Immature natural killer cell (primary cell): ENCODE data around the gene GYG2. TPM values are rescaled to one million over a fixed set of nuclear protein-coding genes. Genes with fewer than 3 reads are reported as not detected.
"Not testable (repeated sequence)": the region's sequence is repeated elsewhere in the genome, so short reads cannot be mapped to it uniquely, and the experiment has no call there.

Experiments used
- DNase-seq, 3 donors: peaks; one replicate each; pipeline ENCODE4 v3.0.0; 2022; ENCODE audit warnings: mixed read lengths in 1 of 3
- H3K27ac Mint-ChIP-seq, 6 donors: one replicate each; pipeline ENCODE4 v1.8.0; 2020; ENCODE audit warnings: mixed read lengths in 6 of 6, mild to moderate bottlenecking in 5 of 6, inconsistent platforms in 4 of 6, moderate library complexity in 3 of 6
- H3K27me3 Mint-ChIP-seq, 3 donors: one replicate each; pipeline ENCODE4 v1.8.0; 2020 to 2021; ENCODE audit warnings: low read depth in 3 of 3, mild to moderate bottlenecking in 3 of 3, mixed read lengths in 3 of 3, moderate library complexity in 3 of 3, inconsistent platforms in 1 of 3
- H3K36me3 Mint-ChIP-seq, 3 donors: one replicate each; pipeline ENCODE4 v1.8.0; 2020; ENCODE audit warnings: mixed read lengths in 3 of 3, inconsistent platforms in 2 of 3, mild to moderate bottlenecking in 2 of 3
- H3K4me1 Mint-ChIP-seq, 2 donors: one replicate each; pipeline ENCODE4 v1.8.0; 2020; ENCODE audit warnings: inconsistent platforms in 2 of 2, mild to moderate bottlenecking in 2 of 2, mixed read lengths in 2 of 2, moderate library complexity in 1 of 2
- H3K4me3 Mint-ChIP-seq, 5 donors: one replicate each; pipeline ENCODE4 v1.8.0; 2020; ENCODE audit warnings: mild to moderate bottlenecking in 5 of 5, mixed read lengths in 5 of 5, inconsistent platforms in 3 of 5, moderate library complexity in 3 of 5
- H3K9me3 Mint-ChIP-seq, 6 donors: one replicate each; pipeline ENCODE4 v1.8.0; 2020; ENCODE audit warnings: mild to moderate bottlenecking in 6 of 6, mixed read lengths in 6 of 6, inconsistent platforms in 4 of 6, moderate library complexity in 3 of 6
- polyA plus RNA-seq, 3 donors: library from polyadenylated mRNA; unstranded; fragments of 300-500 nt; fragmentation: Illumina TruSeq; gene quantifications; one replicate each; pipeline ENCODE4 v1.2.3, GENCODE V29; 2021

The GYG2 gene
- polyA plus RNA-seq, 3 donors from 2014 or later: not detected

DNA sequence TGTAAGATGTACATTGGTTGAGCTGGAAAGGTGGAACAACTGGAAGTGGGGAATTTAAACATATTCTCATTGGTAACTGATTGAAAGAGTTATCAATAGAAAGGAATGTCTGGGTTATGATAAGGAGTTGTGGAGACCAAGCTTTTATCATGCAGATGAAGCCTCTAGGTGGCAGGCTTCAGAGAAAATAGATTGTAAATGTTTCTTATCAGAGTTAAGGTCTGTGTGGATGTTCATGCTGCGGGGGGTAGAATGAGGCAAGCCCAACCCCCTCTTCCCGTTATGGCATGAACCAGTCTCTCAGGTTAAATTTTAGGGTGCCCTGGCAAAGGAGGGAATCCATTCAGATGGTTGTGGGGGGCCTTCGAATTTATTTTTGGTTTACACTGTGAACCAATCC lies 84.4 kb downstream of the GYG2 start:
- Mint-ChIP-seq H3K4me1 (peaks cover 6 to 10% of the 10 kb centered on the region in 2 donors), H3K36me3 (peaks cover 7 to 31% (median 14%) of the 10 kb centered on the region in 3 donors)
- no peak for DNase-seq

DNA sequence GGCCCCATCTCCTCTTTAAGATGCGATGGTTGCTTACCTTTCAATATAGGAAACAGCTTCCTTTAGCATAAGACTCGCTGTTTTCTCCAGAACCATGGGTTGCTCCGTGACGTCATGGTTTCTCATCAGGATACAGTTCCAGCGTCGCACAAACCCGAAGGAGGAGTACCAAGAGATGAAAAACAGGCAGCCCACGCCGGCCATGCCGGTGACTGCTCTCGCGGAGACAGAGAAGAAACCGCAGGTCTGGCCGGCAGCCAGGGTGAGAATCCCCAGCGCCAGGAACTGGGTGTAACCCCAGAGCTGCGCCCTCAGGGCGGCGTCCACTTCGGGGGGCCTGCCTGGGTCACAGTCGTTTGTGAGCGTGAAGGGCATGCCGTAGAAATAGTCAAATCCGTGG lies 89.0 kb downstream of the GYG2 start:
- Mint-ChIP-seq H3K4me3 (no peak overlapping the region), H3K4me1 (no peaks in the 10 kb centered on the region), H3K36me3 (peaks cover 18 to 42% (median 20%) of the 10 kb centered on the region in 3 donors), H3K27ac (peak overlapping the region in 1 of 6 donors; percentile 35), H3K27me3 (peaks cover 0 to 1% (median 1%) of the 10 kb centered on the region in 3 donors), H3K9me3 (no peaks in the 10 kb centered on the region)
- DNase-seq: no peak

More for the DNA sequence above, 84.4 kb downstream of the GYG2 start:
- H3K27ac Mint-ChIP-seq: no peak overlapping the region
- H3K27me3 Mint-ChIP-seq: peaks cover 0 to 5% (median 0%) of the 10 kb centered on the region in 3 donors
- H3K4me3 Mint-ChIP-seq: no peak overlapping the region
- no peaks in the 10 kb centered on the region for H3K9me3 Mint-ChIP-seq

DNA sequence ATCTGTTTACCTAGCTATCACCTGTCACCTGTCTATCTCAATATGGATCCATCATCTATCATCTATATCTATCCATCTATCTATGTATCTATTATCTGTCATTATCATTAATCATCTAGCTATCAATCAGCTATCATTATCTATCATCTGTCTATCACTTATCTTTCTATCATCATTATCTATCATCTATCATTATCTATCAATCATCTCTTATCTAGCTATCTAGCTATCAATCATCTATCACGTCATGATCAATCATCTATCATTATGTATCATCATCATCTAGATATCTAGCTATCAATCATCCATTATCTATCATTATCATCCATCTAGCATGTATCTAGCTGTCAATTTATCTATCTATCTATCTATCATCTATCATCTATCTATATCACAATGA lies 92.5 kb downstream of the GYG2 start:
- no peaks in the 10 kb centered on the region for H3K4me1 Mint-ChIP-seq
- no peak overlapping the region for H3K4me3 Mint-ChIP-seq
- no peak for DNase-seq
- H3K9me3 Mint-ChIP-seq: no peaks in the 10 kb centered on the region
- H3K27me3 Mint-ChIP-seq: peaks cover 0 to 3% (median 1%) of the 10 kb centered on the region in 3 donors
- no peak overlapping the region for H3K27ac Mint-ChIP-seq
- H3K36me3 Mint-ChIP-seq: peaks cover 17 to 28% (median 18%) of the 10 kb centered on the region in 3 donors

DNA sequence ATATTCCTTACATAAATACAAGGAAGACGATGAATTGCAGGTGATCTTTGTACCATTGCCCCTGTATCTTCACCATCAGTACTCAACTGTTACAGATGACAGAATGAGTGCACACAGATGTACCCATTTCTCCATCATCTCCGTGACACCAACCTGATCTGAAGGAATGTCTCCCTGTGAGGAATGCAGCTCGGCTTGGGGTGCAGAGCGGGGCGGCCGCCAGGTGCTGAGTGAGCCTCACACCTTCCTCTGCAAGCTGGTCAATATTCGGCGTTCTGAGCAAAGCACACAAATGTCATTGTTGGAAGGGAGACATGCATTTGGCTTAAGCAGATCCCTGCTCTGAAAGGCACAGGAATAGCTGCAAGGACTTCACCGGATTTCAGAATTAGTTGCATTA lies 93.0 kb downstream of the GYG2 start:
- no peak for DNase-seq
- no peaks in the 10 kb centered on the region for H3K4me1 Mint-ChIP-seq
- peaks cover 13 to 23% (median 13%) of the 10 kb centered on the region in 3 donors for H3K36me3 Mint-ChIP-seq
- no peak overlapping the region for H3K27ac Mint-ChIP-seq
- H3K4me3 Mint-ChIP-seq: no peak overlapping the region
- peaks cover 0 to 2% (median 1%) of the 10 kb centered on the region in 3 donors for H3K27me3 Mint-ChIP-seq
- no peaks in the 10 kb centered on the region for H3K9me3 Mint-ChIP-seq

DNA sequence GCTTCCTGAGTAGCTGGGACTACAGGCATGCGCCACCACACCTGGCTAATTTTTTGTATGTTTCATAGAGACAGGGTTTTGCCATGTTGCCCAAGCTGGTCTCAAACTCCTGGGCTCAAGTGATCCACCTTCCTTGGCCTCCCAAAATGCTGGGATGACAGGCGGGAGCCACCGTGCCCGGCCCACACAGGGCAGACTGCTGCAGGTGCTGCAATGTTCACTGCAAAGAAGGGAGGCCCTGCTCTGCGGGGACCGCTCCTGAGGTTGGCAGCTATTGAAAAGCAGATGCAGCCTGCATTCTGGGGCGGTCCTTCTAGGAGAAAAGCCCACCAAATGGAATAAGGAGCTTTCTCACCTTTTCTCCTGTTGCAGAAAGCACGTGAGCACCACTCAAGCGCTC lies 95.4 kb downstream of the GYG2 start:
- Mint-ChIP-seq H3K27ac (no peak overlapping the region), H3K4me1 (peaks cover 0 to 9% of the 10 kb centered on the region in 2 donors), H3K9me3 (no peaks in the 10 kb centered on the region), H3K36me3 (peaks cover 13 to 20% (median 13%) of the 10 kb centered on the region in 3 donors), H3K27me3 (peaks cover 0 to 3% (median 2%) of the 10 kb centered on the region in 3 donors), H3K4me3 (no peak overlapping the region)
- DNase-seq: no peak

DNA sequence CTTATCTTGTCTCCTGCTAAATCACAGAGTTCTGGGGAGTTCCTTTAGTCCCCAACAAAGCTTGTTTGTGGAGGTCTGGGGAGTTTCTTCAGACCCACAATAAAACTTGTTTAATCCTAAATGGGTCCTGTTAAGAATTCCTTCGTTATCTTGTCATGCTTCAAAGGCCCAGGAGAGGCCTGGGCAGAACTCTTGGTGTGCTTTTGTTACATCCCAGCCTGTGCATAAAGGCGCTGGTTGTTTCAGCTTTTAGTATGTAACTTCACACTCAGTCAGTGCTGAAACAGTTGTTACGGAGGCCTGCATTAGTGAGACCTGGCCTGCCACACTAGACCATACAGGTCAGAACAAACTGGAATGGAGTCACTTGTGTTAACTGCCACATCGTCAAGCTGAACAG lies 97.5 kb downstream of the GYG2 start:
- not testable (repeated sequence) for H3K27me3 Mint-ChIP-seq, H3K36me3 Mint-ChIP-seq, H3K9me3 Mint-ChIP-seq, DNase-seq
- peak overlapping the region in 2 of 5 donors; percentile 36 to 52 for H3K4me3 Mint-ChIP-seq
- H3K4me1 Mint-ChIP-seq: peaks cover 8 to 16% of the 10 kb centered on the region in 2 donors
- H3K27ac Mint-ChIP-seq: peak overlapping the region in 5 of 6 donors; percentile 9 to 68 (median 48)

DNA sequence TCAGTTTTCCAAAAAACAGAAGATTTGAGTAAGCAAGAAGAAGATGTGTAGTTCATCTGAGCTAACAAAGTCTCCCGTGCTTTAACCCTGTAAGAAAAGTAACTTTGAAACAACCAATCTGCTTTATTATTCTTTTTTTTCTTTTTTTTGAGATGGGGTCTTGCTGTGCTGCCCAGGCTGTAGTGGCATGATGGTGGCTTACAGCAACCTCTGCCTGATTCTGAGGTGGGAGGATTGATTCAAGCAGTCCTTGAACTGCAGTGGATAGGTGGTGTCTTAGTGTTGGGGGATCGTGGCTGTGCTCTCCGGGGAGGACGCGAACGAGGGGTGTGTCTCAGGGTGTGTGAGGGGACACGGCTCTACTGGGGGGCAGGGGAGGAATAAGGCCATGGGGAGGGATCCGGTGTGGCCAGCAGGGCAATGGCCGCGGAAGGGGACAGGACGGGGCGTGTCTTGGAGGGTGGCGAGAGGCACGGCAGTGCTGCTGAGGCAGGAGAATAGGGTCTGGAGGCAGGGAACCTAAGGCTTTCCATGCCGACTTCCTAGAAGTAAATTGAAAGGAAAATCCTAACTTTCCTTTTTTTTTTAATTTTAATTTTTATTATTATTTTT lies 98.0 kb downstream of the GYG2 start:
- Mint-ChIP-seq H3K27me3 (peaks cover 2 to 6% (median 2%) of the 10 kb centered on the region in 3 donors), H3K27ac (peak overlapping the region; percentile 28 to 81 (median 58)), H3K36me3 (peaks cover 0 to under 1% (median 0%) of the 10 kb centered on the region in 3 donors), H3K4me3 (peak overlapping the region in 4 of 5 donors; percentile 36 to 52 (median 52)), H3K9me3 (peaks cover 0 to 1% (median 0%) of the 10 kb centered on the region in 6 donors), H3K4me1 (peaks cover 8 to 16% of the 10 kb centered on the region in 2 donors)
- DNase-seq: no peak

DNA sequence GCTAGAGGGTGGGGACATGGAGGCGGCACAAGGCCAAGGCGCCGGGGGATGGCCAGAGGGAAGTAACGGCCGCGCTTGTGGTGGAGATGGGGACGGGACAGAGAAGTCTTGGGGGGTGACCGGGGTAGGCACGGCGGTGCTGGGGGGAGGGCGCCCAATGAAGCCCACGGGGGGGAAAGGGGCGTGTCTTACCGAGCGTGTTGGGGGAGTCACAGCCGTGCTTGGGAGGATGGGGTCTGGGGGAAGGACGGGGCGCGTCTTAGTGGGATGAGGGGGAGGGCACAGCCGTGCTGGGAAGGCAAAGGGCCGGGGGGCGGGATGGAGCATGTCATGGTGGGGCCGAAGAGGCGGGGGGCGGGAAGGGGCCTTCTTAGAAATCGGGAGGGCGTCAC lies 99.5 kb downstream of the GYG2 start:
- H3K27ac Mint-ChIP-seq: peak overlapping the region; percentile 55 to 92 (median 84)
- peaks cover 0 to 2% (median 0%) of the 10 kb centered on the region in 6 donors for H3K9me3 Mint-ChIP-seq
- DNase-seq: peak in 2 of 3 donors; percentile 12 to 16
- H3K36me3 Mint-ChIP-seq: no peaks in the 10 kb centered on the region
- peaks cover 2 to 7% (median 6%) of the 10 kb centered on the region in 3 donors for H3K27me3 Mint-ChIP-seq
- peak overlapping the region; percentile 81 to 91 (median 90) for H3K4me3 Mint-ChIP-seq
- peaks cover 8 to 16% of the 10 kb centered on the region in 2 donors for H3K4me1 Mint-ChIP-seq

DNA sequence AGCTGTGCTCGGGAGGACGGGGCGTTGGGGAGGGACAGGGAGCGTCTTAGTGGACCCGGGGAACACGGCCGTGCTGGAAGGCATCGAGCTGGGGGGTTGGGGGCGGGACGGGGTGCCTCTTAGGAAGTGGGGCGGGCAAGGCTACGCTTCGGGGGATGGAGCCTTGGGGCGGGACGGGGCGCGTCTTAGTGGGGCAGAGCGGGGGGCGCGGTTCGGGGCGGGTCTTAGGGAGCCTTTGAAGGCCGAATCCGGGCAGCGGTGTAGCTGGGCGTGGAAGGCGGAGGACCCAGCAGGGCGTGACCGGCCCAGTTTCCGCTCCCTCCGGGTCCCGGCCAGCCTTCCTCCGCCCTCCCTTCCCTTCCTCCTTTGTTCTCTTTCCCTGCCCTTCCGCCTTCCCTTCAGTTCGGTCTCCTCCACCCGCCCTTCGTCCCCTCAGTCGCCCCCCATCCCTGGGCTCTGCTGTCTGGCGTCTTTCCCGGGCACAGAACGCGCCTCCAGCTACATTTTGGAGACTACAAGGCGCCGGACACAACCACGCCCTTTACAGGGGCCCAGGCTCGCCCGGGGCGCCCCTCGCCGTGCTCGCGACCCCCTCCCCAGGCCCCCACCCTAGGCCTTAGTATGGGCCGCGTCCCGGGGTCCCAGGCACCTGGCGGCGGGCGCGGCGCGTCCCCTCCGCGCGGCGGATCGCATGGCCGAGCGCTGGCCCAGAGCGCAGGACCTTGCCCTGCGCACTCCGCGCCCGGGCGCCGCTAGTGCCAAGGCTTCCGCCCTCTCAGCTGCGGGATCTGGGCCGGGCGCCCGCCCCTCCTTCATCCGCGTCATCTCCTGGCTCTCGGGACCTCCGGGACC lies 100.1 kb downstream of the GYG2 start, which contains the start of gene ARSD:
ARSD (minus strand) TSS at position 757 of the 852 bp plus-strand sequence; CDS start at position 693, 64 bp downstream.
- H3K9me3 Mint-ChIP-seq: peaks cover 0 to 2% (median 0%) of the 10 kb centered on the region in 6 donors
- peaks cover 8 to 16% of the 10 kb centered on the region in 2 donors for H3K4me1 Mint-ChIP-seq
- peak within 1 kb of the TSS; percentile 67 to 92 (median 84) for H3K27ac Mint-ChIP-seq
- peaks cover 2 to 10% (median 6%) of the 10 kb centered on the region in 3 donors for H3K27me3 Mint-ChIP-seq
- no peaks in the 10 kb centered on the region for H3K36me3 Mint-ChIP-seq
- peak; percentile 53 to 70 (median 66) for DNase-seq
- H3K4me3 Mint-ChIP-seq: peak within 1 kb of the TSS; percentile 81 to 91 (median 90)

DNA sequence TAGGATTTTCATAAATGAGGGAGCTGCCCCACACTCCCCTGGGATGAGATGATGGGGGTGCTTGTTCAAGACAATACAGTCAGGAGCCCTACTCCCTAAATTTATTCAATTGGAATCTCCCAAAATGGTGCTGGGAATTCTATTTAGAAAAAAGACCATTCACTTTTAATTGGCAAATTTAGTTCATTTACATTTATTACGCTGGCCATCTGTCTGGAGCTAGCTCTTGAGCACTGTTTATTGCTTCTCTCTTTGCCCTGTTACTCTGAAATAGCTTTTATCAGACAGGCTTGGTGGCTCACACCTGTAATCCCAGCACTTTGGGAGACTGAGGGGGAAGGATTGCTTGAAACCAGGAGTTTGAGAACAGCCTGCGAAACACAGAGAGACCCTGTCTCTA lies 102.4 kb downstream of the GYG2 start:
- Mint-ChIP-seq H3K27me3 (peaks cover 2 to 10% (median 4%) of the 10 kb centered on the region in 3 donors), H3K36me3 (no peaks in the 10 kb centered on the region), H3K4me3 (peak overlapping the region in 1 of 5 donors; percentile 33), H3K9me3 (peaks cover 0 to 2% (median 0%) of the 10 kb centered on the region in 6 donors), H3K4me1 (peaks cover 8 to 16% of the 10 kb centered on the region in 2 donors), H3K27ac (no peak overlapping the region)
- no peak for DNase-seq

DNA sequence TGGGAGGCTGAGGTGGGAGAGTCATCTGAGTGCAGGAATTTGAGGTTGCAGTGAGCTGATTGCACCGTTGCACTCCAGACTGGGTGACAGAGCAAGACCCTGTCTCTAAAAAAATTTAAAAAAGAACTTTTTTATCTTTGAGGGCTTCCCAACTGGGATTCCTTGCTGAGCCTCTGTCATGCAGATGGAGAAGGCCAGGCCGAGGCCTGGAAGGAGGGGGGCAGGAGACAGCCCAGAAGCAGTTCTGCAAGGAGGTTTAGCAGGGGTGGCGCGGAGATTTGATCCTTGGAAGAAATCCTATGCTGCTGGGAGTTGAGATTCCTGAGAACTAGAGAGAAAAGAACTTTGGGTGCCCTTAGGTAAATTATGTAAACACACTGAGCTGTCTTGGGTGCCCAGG lies 102.9 kb downstream of the GYG2 start:
- peaks cover 2 to 13% (median 4%) of the 10 kb centered on the region in 3 donors for H3K27me3 Mint-ChIP-seq
- no peak overlapping the region for H3K4me3 Mint-ChIP-seq
- peaks cover 0 to 2% (median 0%) of the 10 kb centered on the region in 6 donors for H3K9me3 Mint-ChIP-seq

More for the DNA sequence above, 102.9 kb downstream of the GYG2 start:
- Mint-ChIP-seq H3K4me1 (peaks cover 8 to 16% of the 10 kb centered on the region in 2 donors), H3K27ac (no peak overlapping the region), H3K36me3 (no peaks in the 10 kb centered on the region)
- no peak for DNase-seq
